Posterior vena cava (tissue), 2 donors: ENCODE results near the gene TOMM5. TPM values are rescaled to one million over a fixed set of nuclear protein-coding genes. Genes with fewer than 3 reads are reported as not detected.

Experiments used
- DNase-seq: peaks from one replicate; pipeline ENCODE4 v3.0.0-alpha.2; 2020; ENCODE audit warnings: low spot score
- intact Hi-C, 2 donors: fragments of 100-400 bp; cut with DNase I; formaldehyde crosslinking; loops; one replicate each; pipeline versions ENCODE4 v1.14.1 to v1.14.2; 2022 to 2023
- total RNA-seq, 2 donors: library from RNA; stranded (reverse); fragmentation: NEBNext Ultra II Directional; extraction: Animal tissue kit (Norgen Biotek cat#: 25700); gene quantifications; one replicate each; pipeline ENCODE4 v1.2.1, GENCODE V29; 2021
- donor health status: DM: yes; HTN: yes; CAD: no.
- donor health status: DM: yes; HTN: yes; CAD: no.

TOMM5 gene
- total RNA-seq, 2 donors from 2014 or later: 55.9 to 62.9 TPM

GRCh38 chr9:37541465-37541864, 50.9 kb downstream of the TOMM5 start:
- intact Hi-C loops: loop anchor here in 1 of 2 donors (5.0 kb wide), 1 partner anchor 1034 kb away; no protein-coding TSS in a partner anchor
- DNase-seq: no peak

GRCh38 chr9:37540634-37541033, 51.8 kb downstream of the TOMM5 start:
- intact Hi-C loops: loop anchor here in 1 of 2 donors (5.0 kb wide), 1 partner anchor 1033 kb away; no protein-coding TSS in a partner anchor
- DNase-seq: no peak

GRCh38 chr9:37539634-37540033, 52.8 kb downstream of the TOMM5 start:
- no peak for DNase-seq
- intact Hi-C loops: loop anchor here in 1 of 2 donors (2.0 to 5.0 kb wide), 2 partner anchors 745 to 1032 kb away; no protein-coding TSS in a partner anchor

Other genes starting within 250 kb of the TOMM5 start
- gene GRHPR, start 169.9 kb downstream of the TOMM5 start, total RNA-seq: 10 to 100 TPM; 59.0 to 70.6 TPM
- gene ZBTB5, start 127.1 kb downstream of the TOMM5 start, total RNA-seq: 1 to 10 TPM; 6.9 to 7.4 TPM
- gene POLR1E, start 106.6 kb downstream of the TOMM5 start, total RNA-seq: 10 to 100 TPM; 16.9 to 18.5 TPM
- 1 to 10 TPM; 5.4 to 6.1 TPM for gene FBXO10, start 16.2 kb downstream of the TOMM5 start, total RNA-seq
- under 1 TPM in 1 of 2 donors, not detected in 1; 0.05 TPM for gene FRMPD1, start 58.4 kb upstream of the TOMM5 start, total RNA-seq
- gene TRMT10B, start 161.2 kb upstream of the TOMM5 start, total RNA-seq: 1 to 10 TPM; 7.4 to 9.9 TPM
- 10 to 100 TPM; 18.3 to 25.3 TPM for gene EXOSC3, start 192.5 kb upstream of the TOMM5 start, total RNA-seq
- 10 to 100 TPM; 23.2 to 27.7 TPM for gene DCAF10, start 208.2 kb upstream of the TOMM5 start, total RNA-seq